ENCODE data around the gene MALT1. TPM values are rescaled to one million over a fixed set of nuclear protein-coding genes. Genes with fewer than 3 reads are reported as not detected.
"Not testable (repeated sequence)": the region's sequence is repeated elsewhere in the genome, so short reads cannot be mapped to it uniquely, and the experiment has no call there.

The MALT1 gene
- polyA plus RNA-seq, 1 experiment, result 11.4 TPM

DNA sequence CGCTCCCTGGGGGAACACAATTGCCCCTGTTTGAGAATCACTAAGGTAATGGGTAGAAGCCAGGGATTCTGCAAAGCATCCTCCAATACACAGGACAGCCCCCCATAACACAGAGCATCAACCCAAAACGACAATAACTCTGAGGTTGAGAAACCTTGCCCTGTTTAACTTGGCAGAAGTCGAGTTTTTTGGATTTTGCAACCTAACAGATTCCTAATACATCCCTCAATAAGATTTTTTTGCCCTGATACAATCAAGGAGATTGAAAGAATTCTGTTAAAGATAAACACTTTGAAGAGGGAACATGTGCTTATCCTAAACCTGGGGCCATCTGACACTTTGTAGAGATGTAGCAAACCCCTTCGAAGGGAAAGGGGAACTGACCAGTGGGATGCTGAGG lies 100.9 kb downstream of the MALT1 start:
- no peak for DNase-seq (ENCODE audit: low read depth)
- Histone ChIP-seq H3K36me3 (ENCODE audit: control insufficient read depth, insufficient read depth, low read length) (no peaks in the 10 kb centered on the region), H3K27me3 (ENCODE audit: control insufficient read depth, insufficient read depth, low read length) (peaks cover 6% of the 10 kb centered on the region), H3K4me3 (ENCODE audit: low read depth, low read length) (no peak overlapping the region)
- TF ChIP-seq, protein P1, sequence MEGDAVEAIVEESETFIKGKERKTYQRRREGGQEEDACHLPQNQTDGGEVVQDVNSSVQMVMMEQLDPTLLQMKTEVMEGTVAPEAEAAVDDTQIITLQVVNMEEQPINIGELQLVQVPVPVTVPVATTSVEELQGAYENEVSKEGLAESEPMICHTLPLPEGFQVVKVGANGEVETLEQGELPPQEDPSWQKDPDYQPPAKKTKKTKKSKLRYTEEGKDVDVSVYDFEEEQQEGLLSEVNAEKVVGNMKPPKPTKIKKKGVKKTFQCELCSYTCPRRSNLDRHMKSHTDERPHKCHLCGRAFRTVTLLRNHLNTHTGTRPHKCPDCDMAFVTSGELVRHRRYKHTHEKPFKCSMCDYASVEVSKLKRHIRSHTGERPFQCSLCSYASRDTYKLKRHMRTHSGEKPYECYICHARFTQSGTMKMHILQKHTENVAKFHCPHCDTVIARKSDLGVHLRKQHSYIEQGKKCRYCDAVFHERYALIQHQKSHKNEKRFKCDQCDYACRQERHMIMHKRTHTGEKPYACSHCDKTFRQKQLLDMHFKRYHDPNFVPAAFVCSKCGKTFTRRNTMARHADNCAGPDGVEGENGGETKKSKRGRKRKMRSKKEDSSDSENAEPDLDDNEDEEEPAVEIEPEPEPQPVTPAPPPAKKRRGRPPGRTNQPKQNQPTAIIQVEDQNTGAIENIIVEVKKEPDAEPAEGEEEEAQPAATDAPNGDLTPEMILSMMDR (IDR thresholded peaks at IDR 0.05; ENCODE audit: insufficient read depth, low read depth, low read length), result no peak
- ChIA-PET POLR2A (no interaction called here), CTCF (interaction anchor here (1.0 to 25.6 kb wide), 3 partner anchors 8 to 293 kb away, joined by 5 to 703 read pairs (median 86); no protein-coding TSS in a partner anchor)

DNA sequence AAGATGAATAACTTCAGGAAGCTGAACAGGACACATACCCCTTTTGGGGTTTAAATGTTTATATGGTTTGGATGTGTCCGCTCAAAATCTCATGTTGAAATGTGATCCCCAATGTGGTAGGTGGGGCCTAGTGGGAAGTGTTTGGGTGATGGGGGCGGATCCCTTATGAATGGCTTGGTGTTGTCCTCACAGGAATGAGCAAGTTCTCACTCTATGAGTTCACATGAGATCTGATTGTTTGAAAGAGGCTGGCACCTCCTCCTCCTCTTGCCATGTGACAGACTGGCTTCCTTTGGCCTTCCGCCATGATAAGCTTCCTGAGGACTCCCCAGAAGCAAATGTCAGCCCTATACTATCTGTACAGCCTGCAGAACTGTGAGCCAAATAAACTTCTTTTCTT lies 104.8 kb downstream of the MALT1 start:
- TF ChIP-seq, protein P1 (IDR thresholded peaks at IDR 0.05; ENCODE audit: insufficient read depth, low read depth, low read length), result no peak
- no peaks in the 10 kb centered on the region for H3K27me3 ChIP-seq (ENCODE audit: control insufficient read depth, insufficient read depth, low read length)
- H3K36me3 ChIP-seq (ENCODE audit: control insufficient read depth, insufficient read depth, low read length), result no peaks in the 10 kb centered on the region; the same call in 1 of the 2 replicates
- no peak overlapping the region for H3K4me3 ChIP-seq (ENCODE audit: low read depth, low read length)
- CTCF ChIA-PET, result interaction anchor here (1.0 to 25.6 kb wide), 4 partner anchors 13 to 595 kb away, joined by 3 to 703 read pairs (median 4); no protein-coding TSS in a partner anchor
- no peak for DNase-seq (ENCODE audit: low read depth)
- POLR2A ChIA-PET, result no interaction called here

- POLR2A ChIA-PET; H3K4me3 ChIP-seq (ENCODE audit: low read depth, low read length); H3K27me3 ChIP-seq (ENCODE audit: control insufficient read depth, insufficient read depth, low read length); DNase-seq (ENCODE audit: low read depth); H3K36me3 ChIP-seq (ENCODE audit: control insufficient read depth, insufficient read depth, low read length): not testable (repeated sequence)
- CTCF ChIA-PET, result interaction anchor here (1.0 to 25.6 kb wide), 5 partner anchors 6 to 596 kb away, joined by 3 to 703 read pairs (median 5); no protein-coding TSS in a partner anchor
Observed at GRCh38 chr18:58776541-58776940, 105.3 kb downstream of the MALT1 start.

DNA sequence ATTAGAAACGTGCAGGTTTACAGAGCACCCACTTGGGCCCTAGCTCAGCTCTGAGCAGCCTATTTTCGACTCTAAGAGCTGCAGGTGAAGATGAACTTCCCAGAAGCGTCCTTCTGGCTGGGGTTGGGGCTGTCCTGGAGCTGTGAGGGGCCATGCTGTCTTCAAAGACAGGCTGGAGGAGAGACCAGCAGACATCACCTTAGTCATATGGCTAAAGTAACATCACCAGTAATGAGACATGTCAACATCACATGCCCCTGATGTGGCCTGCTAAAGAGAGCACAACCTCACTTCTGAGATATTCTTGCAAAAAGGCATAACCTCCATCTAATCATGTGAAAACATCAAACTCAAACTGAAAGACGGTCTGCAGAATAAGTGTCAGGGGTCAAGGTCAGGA lies 106.2 kb downstream of the MALT1 start:
- no peaks in the 10 kb centered on the region for H3K27me3 ChIP-seq (ENCODE audit: control insufficient read depth, insufficient read depth, low read length)
- H3K36me3 ChIP-seq (ENCODE audit: control insufficient read depth, insufficient read depth, low read length), result no peaks in the 10 kb centered on the region; the same call in 1 of the 2 replicates
- ChIA-PET CTCF (interaction anchor here (0.7 to 25.6 kb wide), 4 partner anchors 7 to 306 kb away, joined by 3 to 703 read pairs (median 44); no protein-coding TSS in a partner anchor), POLR2A (no interaction called here)
- no peak overlapping the region for H3K4me3 ChIP-seq (ENCODE audit: low read depth, low read length)
- DNase-seq (ENCODE audit: low read depth), result no peak
- TF ChIP-seq, protein P1 (IDR thresholded peaks at IDR 0.05; ENCODE audit: insufficient read depth, low read depth, low read length), result no peak

- TF ChIP-seq, protein P1 (IDR thresholded peaks at IDR 0.05; ENCODE audit: insufficient read depth, low read depth, low read length), result no peak
- CTCF ChIA-PET, result interaction anchor here (1.6 to 25.6 kb wide), 5 partner anchors 9 to 285 kb away, joined by 3 to 703 read pairs (median 5); no protein-coding TSS in a partner anchor
- Histone ChIP-seq H3K4me3 (ENCODE audit: low read depth, low read length) (no peak overlapping the region), H3K27me3 (ENCODE audit: control insufficient read depth, insufficient read depth, low read length) (no peaks in the 10 kb centered on the region), H3K36me3 (ENCODE audit: control insufficient read depth, insufficient read depth, low read length) (no peaks in the 10 kb centered on the region; the same call in 1 of the 2 replicates)
- DNase-seq (ENCODE audit: low read depth), result no peak
- POLR2A ChIA-PET, result no interaction called here
Observed at GRCh38 chr18:58779529-58779928, 108.3 kb downstream of the MALT1 start.

GRCh38 chr18:58780045-58780444 lies 108.8 kb downstream of the MALT1 start:
- Histone ChIP-seq H3K36me3 (ENCODE audit: control insufficient read depth, insufficient read depth, low read length) (no peaks in the 10 kb centered on the region; the same call in 1 of the 2 replicates), H3K27me3 (ENCODE audit: control insufficient read depth, insufficient read depth, low read length) (no peaks in the 10 kb centered on the region), H3K4me3 (ENCODE audit: low read depth, low read length) (no peak overlapping the region)
- POLR2A ChIA-PET, result no interaction called here
- no peak for DNase-seq (ENCODE audit: low read depth)
- CTCF ChIA-PET, result interaction anchor here (1.2 to 25.6 kb wide), 8 partner anchors 9 to 285 kb away, joined by 3 to 703 read pairs (median 4); no protein-coding TSS in a partner anchor
- TF ChIP-seq, protein P1 (IDR thresholded peaks at IDR 0.05; ENCODE audit: insufficient read depth, low read depth, low read length), result no peak

Data from BJ (cell line).